ENCODE data around the gene CLASRP.

- TF ChIP-seq EZH2phosphoT487 (IDR thresholded peaks at IDR 0.05; ENCODE audit: borderline replicate concordance, low read depth, low read length): no peak
- no peak for TF ChIP-seq CTCF (conservative IDR thresholded peaks at IDR 0.05; ENCODE audit: low read length)
These were observed 55.9 kb downstream of the CLASRP start for GRCh38 chr19:45094707-45095106.
